Hepatic stellate cell (primary cell): ENCODE data around the gene UNC93A.
"Not testable (repeated sequence)": the region's sequence is repeated elsewhere in the genome, so short reads cannot be mapped to it uniquely, and the experiment has no call there.

ENCODE experiments used
- DNase-seq: peaks from one replicate; pipeline ENCODE4 v3.0.0; 2011; ENCODE audit warnings: low spot score

Gene UNC93A

GRCh38 chr6:167311691-167312090 lies 20.6 kb downstream of the UNC93A start:
- not testable (repeated sequence) for DNase-seq

- DNase-seq: no peak
These were observed 23.2 kb downstream of the UNC93A start for GRCh38 chr6:167314180-167314821.

- no peak for DNase-seq
These were observed 26.1 kb downstream of the UNC93A start for GRCh38 chr6:167317172-167317571.

- not testable (repeated sequence) for DNase-seq
These were observed 27.2 kb downstream of the UNC93A start for GRCh38 chr6:167318354-167318753.

GRCh38 chr6:167318856-167319255 lies 27.7 kb downstream of the UNC93A start:
- not testable (repeated sequence) for DNase-seq

- not testable (repeated sequence) for DNase-seq
These were observed 29.0 kb downstream of the UNC93A start for GRCh38 chr6:167319856-167320753.

GRCh38 chr6:167320754-167321056 lies 29.6 kb downstream of the UNC93A start:
- DNase-seq: not testable (repeated sequence)

GRCh38 chr6:167321185-167321584 lies 30.1 kb downstream of the UNC93A start:
- DNase-seq: not testable (repeated sequence)

GRCh38 chr6:167323111-167323510 lies 32.0 kb downstream of the UNC93A start:
- no peak for DNase-seq

GRCh38 chr6:167324111-167324510 lies 33.0 kb downstream of the UNC93A start:
- no peak for DNase-seq

GRCh38 chr6:167325766-167326165 lies 34.7 kb downstream of the UNC93A start:
- no peak for DNase-seq

- DNase-seq: no peak
These were observed 36.3 kb downstream of the UNC93A start for GRCh38 chr6:167327391-167327790.

- DNase-seq: no peak
These were observed 37.0 kb downstream of the UNC93A start for GRCh38 chr6:167328086-167328485.

- no peak for DNase-seq
These were observed 37.9 kb downstream of the UNC93A start for GRCh38 chr6:167329014-167329413.

GRCh38 chr6:167330750-167331149 lies 39.6 kb downstream of the UNC93A start:
- no peak for DNase-seq

- no peak for DNase-seq
These were observed 40.5 kb downstream of the UNC93A start for GRCh38 chr6:167331565-167331964.

GRCh38 chr6:167336844-167337630 lies 45.9 kb downstream of the UNC93A start:
- DNase-seq: no peak

GRCh38 chr6:167337675-167338449 lies 46.7 kb downstream of the UNC93A start:
- no peak for DNase-seq

GRCh38 chr6:167338541-167339117 lies 47.5 kb downstream of the UNC93A start:
- DNase-seq: no peak

- no peak for DNase-seq
These were observed 50.0 kb downstream of the UNC93A start for GRCh38 chr6:167341038-167341583.
